ENCODE data around the gene CDK5RAP3. TPM values are rescaled to one million over a fixed set of nuclear protein-coding genes. Genes with fewer than 3 reads are reported as not detected.
"Not testable (repeated sequence)": the region's sequence is repeated elsewhere in the genome, so short reads cannot be mapped to it uniquely, and the experiment has no call there.

CDK5RAP3 gene
- total and polyA plus RNA-seq, 7 experiments from 2014 or later, result 72.4 to 349 (median 259) TPM

GRCh38 chr17:48016112-48016511, 45.2 kb downstream of the CDK5RAP3 start:
- H3K36me3 Mint-ChIP-seq, result peaks cover 0 to 2% (median 0%) of the 10 kb centered on the region in 5 donors
- ChIA-PET POLR2A (no interaction called here), CTCF (no interaction called here)
- peaks cover 8 to 49% (median 16%) of the 10 kb centered on the region in 7 donors for H3K4me1 Mint-ChIP-seq
- Histone ChIP-seq H3K4me1 (ENCODE audit: control insufficient read depth in 2 of 2, insufficient read depth in 2 of 2, low read length in 2 of 2) (peaks cover 9% of the 10 kb centered on the region in 2 donors), H3K9me3 (ENCODE audit: control insufficient read depth in 2 of 3, low read length in 3 of 3) (no peaks in the 10 kb centered on the region), H3K27ac (ENCODE audit: low read depth, low read length) (no peak overlapping the region), H3K27me3 (ENCODE audit: control insufficient read depth in 2 of 2, insufficient read depth in 2 of 2, low read length in 2 of 2) (peaks cover 7 to 10% of the 10 kb centered on the region in 2 donors), H3K4me3 (ENCODE audit: low read length) (no peak overlapping the region), H3K36me3 (ENCODE audit: control insufficient read depth in 2 of 3, insufficient read depth in 3 of 3, low read length in 3 of 3) (no peaks in the 10 kb centered on the region)
- ATAC-seq (no peak), DNase-seq (no peak)
- peak overlapping the region in 2 of 9 donors; percentile 20 to 47 for H3K27ac Mint-ChIP-seq
- intact Hi-C loops (cut with micrococcal nuclease), result no loop called here
- H3K27me3 Mint-ChIP-seq, result peaks cover 26 to 43% (median 31%) of the 10 kb centered on the region in 5 donors
- peaks cover 0 to 2% (median 0%) of the 10 kb centered on the region in 11 donors for H3K9me3 Mint-ChIP-seq
- no peak overlapping the region for H3K4me3 Mint-ChIP-seq

- ChIA-PET POLR2A (interaction anchor here (1.2 kb wide), 1 partner anchor 9 kb away, joined by 3 read pairs; no protein-coding TSS in a partner anchor), CTCF (interaction anchor here (0.6 to 1.8 kb wide), 6 partner anchors 39 to 1387 kb away, joined by 3 to 5 read pairs (median 3); no protein-coding TSS in a partner anchor)
- not testable (repeated sequence) for H3K4me3 ChIP-seq (ENCODE audit: low read length); H3K36me3 Mint-ChIP-seq; H3K36me3 ChIP-seq (ENCODE audit: control insufficient read depth in 2 of 3, insufficient read depth in 3 of 3, low read length in 3 of 3); H3K9me3 ChIP-seq (ENCODE audit: control insufficient read depth in 2 of 3, low read length in 3 of 3); DNase-seq; H3K4me1 ChIP-seq (ENCODE audit: control insufficient read depth in 2 of 2, insufficient read depth in 2 of 2, low read length in 2 of 2); H3K27ac ChIP-seq (ENCODE audit: low read depth, low read length); H3K9me3 Mint-ChIP-seq; H3K27me3 ChIP-seq (ENCODE audit: control insufficient read depth in 2 of 2, insufficient read depth in 2 of 2, low read length in 2 of 2); ATAC-seq
- H3K27ac Mint-ChIP-seq, result peak overlapping the region in 4 of 9 donors; percentile 51 to 97 (median 78)
- intact Hi-C loops (cut with micrococcal nuclease), result loop anchor here in 1 of 2 donors (1.0 kb wide), 1 partner anchor 174 kb away; no protein-coding TSS in a partner anchor
- peak overlapping the region in 3 of 10 donors; percentile 17 to 78 (median 63) for H3K4me3 Mint-ChIP-seq
- H3K4me1 Mint-ChIP-seq, result peaks cover under 1 to 41% (median 4%) of the 10 kb centered on the region in 7 donors
- H3K27me3 Mint-ChIP-seq, result peaks cover 33 to 42% (median 35%) of the 10 kb centered on the region in 5 donors
Measured at GRCh38 chr17:48017817-48018158, 46.9 kb downstream of the CDK5RAP3 start.

- intact Hi-C loops (cut with micrococcal nuclease), result loop anchor here (5.0 to 10.0 kb wide), 4 partner anchors 180 to 1013 kb away; partner anchors contain the start of gene SCRN2 (in 1 of the 2)
- Histone ChIP-seq H3K4me3 (ENCODE audit: low read length) (no peak overlapping the region), H3K9me3 (ENCODE audit: control insufficient read depth in 2 of 3, low read length in 3 of 3) (no peaks in the 10 kb centered on the region), H3K27ac (ENCODE audit: low read depth, low read length) (no peak overlapping the region), H3K27me3 (ENCODE audit: control insufficient read depth in 2 of 2, insufficient read depth in 2 of 2, low read length in 2 of 2) (peaks cover 0 to 11% of the 10 kb centered on the region in 2 donors), H3K36me3 (ENCODE audit: control insufficient read depth in 2 of 3, insufficient read depth in 3 of 3, low read length in 3 of 3) (no peaks in the 10 kb centered on the region), H3K4me1 (ENCODE audit: control insufficient read depth in 2 of 2, insufficient read depth in 2 of 2, low read length in 2 of 2) (peaks cover 9 to 26% of the 10 kb centered on the region in 2 donors)
- peaks cover 28 to 58% (median 29%) of the 10 kb centered on the region in 7 donors for H3K4me1 Mint-ChIP-seq
- no peak for ATAC-seq
- H3K4me3 Mint-ChIP-seq, result no peak overlapping the region
- peaks cover 27 to 37% (median 32%) of the 10 kb centered on the region in 5 donors for H3K27me3 Mint-ChIP-seq
- POLR2A ChIA-PET, result no interaction called here
- H3K27ac Mint-ChIP-seq, result no peak overlapping the region
- peaks cover 0 to 3% (median 0%) of the 10 kb centered on the region in 5 donors for H3K36me3 Mint-ChIP-seq
- DNase-seq, result no peak
- H3K9me3 Mint-ChIP-seq, result no peaks in the 10 kb centered on the region
- CTCF ChIA-PET, result interaction anchor here (1.0 to 1.3 kb wide), 2 partner anchors 15 to 54 kb away, joined by 3 to 4 read pairs; no protein-coding TSS in a partner anchor
Measured at GRCh38 chr17:48021934-48022333, 51.0 kb downstream of the CDK5RAP3 start.

- peaks cover 0 to 11% of the 10 kb centered on the region in 2 donors for H3K27me3 ChIP-seq (ENCODE audit: control insufficient read depth in 2 of 2, insufficient read depth in 2 of 2, low read length in 2 of 2)
- Mint-ChIP-seq H3K27me3 (peaks cover 29 to 44% (median 33%) of the 10 kb centered on the region in 5 donors), H3K9me3 (no peaks in the 10 kb centered on the region), H3K27ac (no peak overlapping the region), H3K36me3 (peaks cover 0 to 3% (median 0%) of the 10 kb centered on the region in 5 donors), H3K4me3 (peak overlapping the region in 7 of 10 donors; percentile 14 to 89 (median 36)), H3K4me1 (peaks cover 23 to 52% (median 34%) of the 10 kb centered on the region in 7 donors)
- ATAC-seq (no peak), DNase-seq (no peak)
- no peaks in the 10 kb centered on the region for H3K36me3 ChIP-seq (ENCODE audit: control insufficient read depth in 2 of 3, insufficient read depth in 3 of 3, low read length in 3 of 3)
- ChIA-PET POLR2A (no interaction called here), CTCF (no interaction called here)
- intact Hi-C loops (cut with micrococcal nuclease), result loop anchor here (5.0 to 10.0 kb wide), 4 partner anchors 181 to 1012 kb away; partner anchors contain the start of gene SCRN2 (in 1 of the 2)
- H3K4me1 ChIP-seq (ENCODE audit: control insufficient read depth in 2 of 2, insufficient read depth in 2 of 2, low read length in 2 of 2), result peaks cover 9 to 26% of the 10 kb centered on the region in 2 donors
- H3K27ac ChIP-seq (ENCODE audit: low read depth, low read length), result no peak overlapping the region
- H3K9me3 ChIP-seq (ENCODE audit: control insufficient read depth in 2 of 3, low read length in 3 of 3), result no peaks in the 10 kb centered on the region
- H3K4me3 ChIP-seq (ENCODE audit: low read length), result no peak overlapping the region
Measured at GRCh38 chr17:48022901-48023300, 52.0 kb downstream of the CDK5RAP3 start.

- Histone ChIP-seq H3K4me3 (ENCODE audit: low read length) (peak overlapping the region; percentile 30), H3K27me3 (ENCODE audit: control insufficient read depth in 2 of 2, insufficient read depth in 2 of 2, low read length in 2 of 2) (peaks cover 0 to 11% of the 10 kb centered on the region in 2 donors), H3K27ac (ENCODE audit: low read depth, low read length) (no peak overlapping the region), H3K36me3 (ENCODE audit: control insufficient read depth in 2 of 3, insufficient read depth in 3 of 3, low read length in 3 of 3) (no peaks in the 10 kb centered on the region), H3K4me1 (ENCODE audit: control insufficient read depth in 2 of 2, insufficient read depth in 2 of 2, low read length in 2 of 2) (peaks cover 9 to 26% of the 10 kb centered on the region in 2 donors), H3K9me3 (ENCODE audit: control insufficient read depth in 2 of 3, low read length in 3 of 3) (no peaks in the 10 kb centered on the region)
- DNase-seq (peak in 7 of 9 donors; percentile 23 to 52 (median 30)), ATAC-seq (no peak)
- Mint-ChIP-seq H3K9me3 (no peaks in the 10 kb centered on the region), H3K27ac (peak overlapping the region in 3 of 9 donors; percentile 52 to 84 (median 62)), H3K4me1 (peaks cover 23 to 46% (median 34%) of the 10 kb centered on the region in 7 donors), H3K36me3 (peaks cover 0 to 3% (median 0%) of the 10 kb centered on the region in 5 donors), H3K27me3 (peaks cover 31 to 44% (median 37%) of the 10 kb centered on the region in 5 donors), H3K4me3 (peak overlapping the region; percentile 32 to 89 (median 70))
- intact Hi-C loops (cut with micrococcal nuclease), result loop anchor here (1.0 to 10.0 kb wide), 11 partner anchors 45 to 1011 kb away; partner anchors contain the start of genes CDK5RAP3 (in 2 of the 2), PNPO (in 2 of the 2) and SCRN2 (in 1 of the 2)
- POLR2A ChIA-PET, result no interaction called here
- CTCF ChIA-PET, result no interaction called here
Measured at GRCh38 chr17:48023400-48024148, 52.7 kb downstream of the CDK5RAP3 start.
